H1 (cell line): ENCODE measurements around the gene TNNT3. TPM values are rescaled to one million over a fixed set of nuclear protein-coding genes. Genes with fewer than 3 reads are reported as not detected.

Source experiments
- CTCF ChIA-PET: fragments of 300-600 bp; sonication (Branson Sonifier 250); formaldehyde crosslinking; loops from one replicate; lab custom pipeline; 2021; ENCODE audit not compliant: partially characterized antibody; lab: Charles Lee
- POLR2A ChIA-PET: fragments of 300-600 bp; sonication (Branson Sonifier 250); formaldehyde crosslinking; loops from one replicate; lab custom pipeline; 2021; ENCODE audit warnings: inconsistent platforms; ENCODE audit not compliant: partially characterized antibody; lab: Charles Lee
- DNase-seq, 2 experiments: peaks; one replicate each; pipeline versions ENCODE4 v3.0.0 to v3.0.0-alpha.2; 2010 to 2022; ENCODE audit warnings: low spot score in 2 of 2, low read depth in 1 of 2, mixed read lengths in 1 of 2
- FAIRE-seq: peaks from 2 replicates; lab custom pipeline; 2011; peaks lifted over from hg19 to GRCh38; lab: Jason Lieb, UNC
- H2AFZ ChIP-seq: 2 replicates; pipeline ENCODE4 v1.8.1; 2012; ENCODE audit warnings: low read length, inconsistent platforms
- H2AK5ac ChIP-seq: 2 replicates; pipeline ENCODE4 v1.6.1; 2013; ENCODE audit warnings: low read depth, low read length
- H2BK120ac ChIP-seq: replicated peaks from 2 replicates; pipeline ENCODE3; 2013; ENCODE audit warnings: low read depth, low read length, inconsistent platforms
- H2BK12ac ChIP-seq: 2 replicates; pipeline ENCODE4 v1.6.1; 2013; ENCODE audit warnings: low read depth, low read length
- H2BK15ac ChIP-seq: 2 replicates; pipeline ENCODE4 v1.6.1; 2013; ENCODE audit warnings: low read length
- H2BK20ac ChIP-seq: 2 replicates; pipeline ENCODE4 v1.6.1; 2013; ENCODE audit warnings: low read length
- H2BK5ac ChIP-seq: 2 replicates; pipeline ENCODE4 v1.6.1; 2013; ENCODE audit warnings: low read depth, low read length
- H3K14ac ChIP-seq: 2 replicates; pipeline ENCODE4 v1.6.1; 2013; ENCODE audit warnings: inconsistent platforms; ENCODE audit not compliant: insufficient read length
- H3K18ac ChIP-seq: 2 replicates; pipeline ENCODE4 v1.6.1; 2013; ENCODE audit warnings: low read length; ENCODE audit errors: extremely low read depth
- H3K23ac ChIP-seq: 2 replicates; pipeline ENCODE4 v1.6.1; 2013; ENCODE audit warnings: inconsistent platforms; ENCODE audit not compliant: insufficient read length
- H3K23me2 ChIP-seq: 2 replicates; pipeline ENCODE4 v1.6.1; 2013; ENCODE audit warnings: low read depth, low read length
- H3K27ac ChIP-seq: 2 replicates; pipeline ENCODE4 v1.6.1; 2011; ENCODE audit warnings: low read depth, low read length, inconsistent platforms
- H3K27me3 ChIP-seq, 4 experiments: replicated peaks in 1 of 4; 1 replicate in 1 of 4; 2 replicates in 3 of 4; pipeline versions ENCODE4 v1.6.1 to v1.8.1; 2011 to 2013; ENCODE audit warnings: low read length in 3 of 4, mild to moderate bottlenecking in 3 of 4, inconsistent platforms in 2 of 4, mixed read lengths in 2 of 4, moderate library complexity in 1 of 4; ENCODE audit not compliant: control insufficient read depth in 3 of 4, insufficient read depth in 3 of 4; ENCODE audit errors: extremely low read depth in 1 of 4
- H3K36me3 ChIP-seq, 4 experiments: 2 replicates each; pipeline versions ENCODE4 v1.6.1 to v1.8.1; 2011 to 2013; ENCODE audit warnings: mild to moderate bottlenecking in 4 of 4, low read length in 3 of 4, moderate library complexity in 2 of 4, control low read depth in 1 of 4, inconsistent platforms in 1 of 4; ENCODE audit not compliant: insufficient read depth in 4 of 4, control insufficient read depth in 2 of 4
- H3K4ac ChIP-seq: replicated peaks from 2 replicates; pipeline ENCODE3; 2013; ENCODE audit warnings: low read length, low read depth, mixed read lengths, inconsistent platforms; ENCODE audit not compliant: insufficient read length
- H3K4me1 ChIP-seq, 4 experiments: replicated peaks in 1 of 4; 1 replicate in 1 of 4; 2 replicates in 3 of 4; pipeline versions ENCODE4 v1.6.1 to v1.8.1; 2011 to 2013; ENCODE audit warnings: low read length in 3 of 4, inconsistent platforms in 2 of 4, mixed read lengths in 1 of 4; ENCODE audit not compliant: insufficient read depth in 4 of 4, control insufficient read depth in 3 of 4
- H3K4me2 ChIP-seq, 2 experiments: 2 replicates each; pipeline versions ENCODE4 v1.6.1 to v1.8.1; 2011 to 2013; ENCODE audit warnings: low read depth in 2 of 2, low read length in 2 of 2, control low read depth in 1 of 2, inconsistent platforms in 1 of 2, mild to moderate bottlenecking in 1 of 2; ENCODE audit not compliant: insufficient read depth in 1 of 2
- H3K4me3 ChIP-seq, 4 experiments: fragments of 200-600, 300-600 bp in 1 of 4; sonication (generic), shearing (Covaris generic), sonication (Bioruptor Twin) in 1 of 4; 2 replicates each; pipeline versions ENCODE4 v1.5.1 to v1.8.1; 2011 to 2016; ENCODE audit warnings: low read length in 4 of 4, low read depth in 3 of 4, control low read depth in 2 of 4, inconsistent platforms in 2 of 4, mild to moderate bottlenecking in 2 of 4, mixed read lengths in 1 of 4, moderate library complexity in 1 of 4; ENCODE audit not compliant: insufficient read depth in 2 of 4; ENCODE audit errors: extremely low read depth in 1 of 4
- H3K56ac ChIP-seq: replicated peaks from 2 replicates; pipeline ENCODE3; 2013; ENCODE audit warnings: low read depth, mild to moderate bottlenecking, mixed read lengths, low read length, inconsistent platforms; ENCODE audit not compliant: insufficient read length
- H3K79me1 ChIP-seq: 2 replicates; pipeline ENCODE4 v1.6.1; 2013; ENCODE audit warnings: low read depth, low read length, control low read depth
- H3K79me2 ChIP-seq, 2 experiments: 2 replicates each; pipeline versions ENCODE4 v1.6.1 to v1.8.1; 2012 to 2013; ENCODE audit warnings: low read length in 2 of 2, mild to moderate bottlenecking in 2 of 2, inconsistent platforms in 1 of 2; ENCODE audit not compliant: insufficient read depth in 2 of 2, control insufficient read depth in 1 of 2
- H3K9ac ChIP-seq, 4 experiments: replicated peaks in 1 of 4; 1 replicate in 1 of 4; 2 replicates in 3 of 4; pipeline versions ENCODE4 v1.6.1 to v1.8.1; 2011 to 2013; ENCODE audit warnings: low read depth in 3 of 4, low read length in 3 of 4, control low read depth in 2 of 4, mild to moderate bottlenecking in 2 of 4, moderate library complexity in 2 of 4, inconsistent platforms in 1 of 4; ENCODE audit errors: extremely low read depth in 1 of 4
- H3K9me3 ChIP-seq, 2 experiments: 2 replicates each; pipeline versions ENCODE4 v1.6.1 to v1.8.1; 2012 to 2013; ENCODE audit warnings: mild to moderate bottlenecking in 2 of 2, moderate library complexity in 2 of 2, control low read depth in 1 of 2, inconsistent platforms in 1 of 2, low read depth in 1 of 2, low read length in 1 of 2, mixed read lengths in 1 of 2; ENCODE audit not compliant: insufficient read depth in 2 of 2
- H4K20me1 ChIP-seq, 2 experiments: replicated peaks in 1 of 2; 2 replicates each; pipeline versions ENCODE3 to v1.8.1; 2011 to 2013; ENCODE audit warnings: inconsistent platforms in 2 of 2, low read length in 2 of 2, mild to moderate bottlenecking in 1 of 2; ENCODE audit not compliant: insufficient read depth in 2 of 2, control insufficient read depth in 1 of 2
- H4K5ac ChIP-seq: 2 replicates; pipeline ENCODE4 v1.6.1; 2013; ENCODE audit warnings: low read length, low read depth, mixed read lengths, inconsistent platforms; ENCODE audit not compliant: insufficient read length
- H4K8ac ChIP-seq: 2 replicates; pipeline ENCODE4 v1.8.0; 2013; ENCODE audit warnings: mild to moderate bottlenecking, moderate library complexity, low read length, inconsistent platforms; ENCODE audit not compliant: insufficient read depth; ENCODE audit errors: extremely low read depth
- H4K91ac ChIP-seq: replicated peaks from 2 replicates; pipeline ENCODE3; 2013; ENCODE audit warnings: low read length, mixed read lengths, inconsistent platforms; ENCODE audit not compliant: insufficient read length
- JUND ChIP-seq: IDR thresholded peaks from 2 replicates; pipeline ENCODE4 v1.6.1; 2011; ENCODE audit warnings: mild to moderate bottlenecking, improper control_type of control experiment, low read length
- WGBS, 2 experiments: shearing (Covaris generic) in 1 of 2; methylation state at CpG; one replicate each; pipeline versions ENCODE4 v1.1.6 to v1.1.7; 2013 to 2015; ENCODE audit warnings: low lambda C conversion rate in 2 of 2, mixed read lengths in 2 of 2, inconsistent platforms in 1 of 2, low coverage in 1 of 2, missing lambda C conversion rate in 1 of 2; ENCODE audit not compliant: insufficient replicate concordance in 2 of 2, insufficient coverage in 1 of 2, insufficient read length in 1 of 2; ENCODE audit errors: extremely low coverage in 1 of 2, missing lambda C conversion rate in 1 of 2; 5-methylcytosine and 5-hydroxymethylcytosine counted together
- polyA plus RNA-seq, 7 experiments: library from polyadenylated mRNA; depleted of rRNA in 3 of 7; stranded (reverse) in 5 of 7; unstranded in 2 of 7; fragments of >200 nt in 5 of 7; fragments of 200-250 nt in 2 of 7; gene quantifications; 1 replicate in 5 of 7; 2 replicates in 1 of 7; 4 replicates in 1 of 7; pipeline versions ENCODE4 v1.2.1 to v1.2.3, GENCODE V29; 2011 to 2013; ENCODE audit warnings: missing spikeins in 2 of 7, mixed read lengths in 2 of 7
- total RNA-seq: library from RNA; stranded (reverse); fragmentation: NEBNext Ultra II Directional; extraction: Animal tissue kit (Norgen Biotek cat#: 25700); gene quantifications from 2 replicates; pipeline ENCODE4 v1.2.1, GENCODE V29; 2021

Gene TNNT3
- total and polyA plus RNA-seq, 2 of the 8 experiments (the other 6 are each of a cell fraction or from before 2014, with no cell fraction given): not detected

DNA sequence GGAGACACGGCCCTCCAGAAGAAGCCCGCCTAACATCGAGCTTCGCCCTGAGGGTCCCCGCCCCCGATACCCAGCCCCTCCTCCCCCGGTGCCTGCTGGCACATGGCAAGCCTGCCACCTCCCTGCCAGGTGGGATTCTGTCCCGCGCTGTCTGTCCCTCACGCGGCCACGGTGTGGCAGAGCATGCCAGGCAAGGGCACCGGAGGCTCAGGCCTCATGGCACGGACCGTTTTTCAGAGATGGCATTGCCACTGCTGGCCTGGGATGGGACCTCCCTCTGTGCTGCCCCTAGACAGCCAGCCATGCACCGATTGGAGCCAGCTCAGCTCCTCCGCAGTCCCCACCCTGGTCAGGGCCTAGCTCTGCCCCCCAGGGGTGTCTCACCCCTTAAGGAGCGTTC is 47.0 kb downstream of the TNNT3 start:
- no peaks in the 10 kb centered on the region for H4K20me1 ChIP-seq
- no peak overlapping the region for H3K14ac ChIP-seq
- WGBS, 2 experiments: no CpG with 5 or more reads among the region's 18 CpGs
- H3K23ac ChIP-seq: no peak overlapping the region
- H3K18ac ChIP-seq: no peak overlapping the region
- no peak overlapping the region for H4K91ac ChIP-seq
- no peaks in the 10 kb centered on the region for H3K79me2 ChIP-seq
- H2BK15ac ChIP-seq: no peak overlapping the region
- no peak overlapping the region for H3K4me2 ChIP-seq
- H2AFZ ChIP-seq: no peak overlapping the region
- H3K4me3 ChIP-seq: no peak overlapping the region
- no peaks in the 10 kb centered on the region for H3K23me2 ChIP-seq
- no peak overlapping the region for H3K27ac ChIP-seq
- no peak overlapping the region for H2AK5ac ChIP-seq
- no peak overlapping the region for H2BK5ac ChIP-seq
- no peak for TF ChIP-seq JUND
- no peaks in the 10 kb centered on the region for H3K36me3 ChIP-seq
- H3K79me1 ChIP-seq: no peaks in the 10 kb centered on the region
- no peak overlapping the region for H4K5ac ChIP-seq
- no peak overlapping the region for H3K56ac ChIP-seq
- FAIRE-seq (no peak), DNase-seq (no peak)
- ChIA-PET POLR2A (interaction anchor here (1.2 kb wide), 2 partner anchors 55 to 63 kb away, joined by 3 read pairs; no protein-coding TSS in a partner anchor), CTCF (interaction anchor here (0.8 to 6.6 kb wide), 14 partner anchors 9 to 189 kb away, joined by 3 to 100 read pairs (median 5); no protein-coding TSS in a partner anchor)
- H4K8ac ChIP-seq: no peak overlapping the region
- no peaks in the 10 kb centered on the region for H3K4me1 ChIP-seq
- H2BK12ac ChIP-seq: no peak overlapping the region
- no peak overlapping the region for H2BK20ac ChIP-seq
- H3K9ac ChIP-seq: no peak overlapping the region
- H2BK120ac ChIP-seq: no peak overlapping the region
- H3K4ac ChIP-seq: no peak overlapping the region
- H3K9me3 ChIP-seq: no peaks in the 10 kb centered on the region
- H3K27me3 ChIP-seq: no peaks in the 10 kb centered on the region
